Measurements from ENCODE around the gene KAZN.

The KAZN gene

DNA sequence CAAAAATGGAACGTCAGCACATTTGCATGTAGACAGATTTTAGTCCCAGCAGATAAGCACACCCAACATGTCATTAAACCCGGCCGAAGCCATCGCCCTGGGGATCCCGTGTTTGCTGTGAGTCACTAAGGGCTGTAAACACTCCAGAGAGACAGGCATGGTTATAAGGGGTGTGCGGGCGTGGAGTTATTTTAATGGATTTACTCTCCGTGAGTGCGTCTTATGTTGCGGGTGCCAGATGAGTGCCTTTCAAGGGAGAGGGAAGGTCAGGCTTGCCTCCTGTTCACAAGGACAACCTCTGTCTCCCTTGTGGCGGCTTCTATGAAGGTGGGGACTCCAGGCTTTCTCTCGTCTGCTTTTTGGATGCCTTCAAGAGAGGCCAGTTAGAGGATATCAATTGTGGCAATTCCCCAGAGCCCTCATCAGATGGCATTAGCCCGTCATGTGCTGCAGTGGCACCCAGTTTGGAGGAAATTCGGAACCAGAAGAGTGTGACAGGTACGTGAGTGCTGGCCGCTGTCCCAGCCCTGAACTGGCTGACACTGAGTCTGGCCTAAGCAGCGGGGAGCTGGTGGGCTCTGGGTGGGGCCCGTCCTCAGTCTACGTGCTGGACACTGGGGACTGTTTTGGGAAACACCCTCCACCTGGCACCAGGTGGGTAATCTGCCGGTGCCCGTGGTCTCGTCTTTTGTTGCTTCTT, 331.2 kb downstream of the KAZN start (continued):
- TF ChIP-seq, protein P1, sequence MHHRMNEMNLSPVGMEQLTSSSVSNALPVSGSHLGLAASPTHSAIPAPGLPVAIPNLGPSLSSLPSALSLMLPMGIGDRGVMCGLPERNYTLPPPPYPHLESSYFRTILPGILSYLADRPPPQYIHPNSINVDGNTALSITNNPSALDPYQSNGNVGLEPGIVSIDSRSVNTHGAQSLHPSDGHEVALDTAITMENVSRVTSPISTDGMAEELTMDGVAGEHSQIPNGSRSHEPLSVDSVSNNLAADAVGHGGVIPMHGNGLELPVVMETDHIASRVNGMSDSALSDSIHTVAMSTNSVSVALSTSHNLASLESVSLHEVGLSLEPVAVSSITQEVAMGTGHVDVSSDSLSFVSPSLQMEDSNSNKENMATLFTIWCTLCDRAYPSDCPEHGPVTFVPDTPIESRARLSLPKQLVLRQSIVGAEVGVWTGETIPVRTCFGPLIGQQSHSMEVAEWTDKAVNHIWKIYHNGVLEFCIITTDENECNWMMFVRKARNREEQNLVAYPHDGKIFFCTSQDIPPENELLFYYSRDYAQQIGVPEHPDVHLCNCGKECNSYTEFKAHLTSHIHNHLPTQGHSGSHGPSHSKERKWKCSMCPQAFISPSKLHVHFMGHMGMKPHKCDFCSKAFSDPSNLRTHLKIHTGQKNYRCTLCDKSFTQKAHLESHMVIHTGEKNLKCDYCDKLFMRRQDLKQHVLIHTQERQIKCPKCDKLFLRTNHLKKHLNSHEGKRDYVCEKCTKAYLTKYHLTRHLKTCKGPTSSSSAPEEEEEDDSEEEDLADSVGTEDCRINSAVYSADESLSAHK (tag by site-specific recombination; IDR thresholded peaks at IDR 0.05) = 0 out of 2 replicates have a peak, but pooled peaks have one; percentile 48
- peak; percentile 77 for TF ChIP-seq ZBTB48 (tag by site-specific recombination; IDR thresholded peaks at IDR 0.05)
- TF ChIP-seq, protein P2, sequence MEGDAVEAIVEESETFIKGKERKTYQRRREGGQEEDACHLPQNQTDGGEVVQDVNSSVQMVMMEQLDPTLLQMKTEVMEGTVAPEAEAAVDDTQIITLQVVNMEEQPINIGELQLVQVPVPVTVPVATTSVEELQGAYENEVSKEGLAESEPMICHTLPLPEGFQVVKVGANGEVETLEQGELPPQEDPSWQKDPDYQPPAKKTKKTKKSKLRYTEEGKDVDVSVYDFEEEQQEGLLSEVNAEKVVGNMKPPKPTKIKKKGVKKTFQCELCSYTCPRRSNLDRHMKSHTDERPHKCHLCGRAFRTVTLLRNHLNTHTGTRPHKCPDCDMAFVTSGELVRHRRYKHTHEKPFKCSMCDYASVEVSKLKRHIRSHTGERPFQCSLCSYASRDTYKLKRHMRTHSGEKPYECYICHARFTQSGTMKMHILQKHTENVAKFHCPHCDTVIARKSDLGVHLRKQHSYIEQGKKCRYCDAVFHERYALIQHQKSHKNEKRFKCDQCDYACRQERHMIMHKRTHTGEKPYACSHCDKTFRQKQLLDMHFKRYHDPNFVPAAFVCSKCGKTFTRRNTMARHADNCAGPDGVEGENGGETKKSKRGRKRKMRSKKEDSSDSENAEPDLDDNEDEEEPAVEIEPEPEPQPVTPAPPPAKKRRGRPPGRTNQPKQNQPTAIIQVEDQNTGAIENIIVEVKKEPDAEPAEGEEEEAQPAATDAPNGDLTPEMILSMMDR (tag by site-specific recombination; IDR thresholded peaks at IDR 0.05) = no peak
- TF ChIP-seq FEZF1 (tag by site-specific recombination; IDR thresholded peaks at IDR 0.05) = peak; percentile 29; the same call in 1 of the 2 replicates
- TF ChIP-seq ZNF155 (tag by site-specific recombination; IDR thresholded peaks at IDR 0.05) = no peak
- peak; percentile 98 for TF ChIP-seq KLF1 (tag by site-specific recombination; IDR thresholded peaks at IDR 0.05)
- no peak for TF ChIP-seq ZNF560 (tag by site-specific recombination; IDR thresholded peaks at IDR 0.05; ENCODE audit: borderline replicate concordance)
- peak; percentile 68 for TF ChIP-seq OSR2 (tag by site-specific recombination; IDR thresholded peaks at IDR 0.05)
- no peak for TF ChIP-seq ZNF549 (tag by site-specific recombination; IDR thresholded peaks at IDR 0.05)
- no peak for TF ChIP-seq ZNF514 (tag by site-specific recombination; IDR thresholded peaks at IDR 0.05)

DNA sequence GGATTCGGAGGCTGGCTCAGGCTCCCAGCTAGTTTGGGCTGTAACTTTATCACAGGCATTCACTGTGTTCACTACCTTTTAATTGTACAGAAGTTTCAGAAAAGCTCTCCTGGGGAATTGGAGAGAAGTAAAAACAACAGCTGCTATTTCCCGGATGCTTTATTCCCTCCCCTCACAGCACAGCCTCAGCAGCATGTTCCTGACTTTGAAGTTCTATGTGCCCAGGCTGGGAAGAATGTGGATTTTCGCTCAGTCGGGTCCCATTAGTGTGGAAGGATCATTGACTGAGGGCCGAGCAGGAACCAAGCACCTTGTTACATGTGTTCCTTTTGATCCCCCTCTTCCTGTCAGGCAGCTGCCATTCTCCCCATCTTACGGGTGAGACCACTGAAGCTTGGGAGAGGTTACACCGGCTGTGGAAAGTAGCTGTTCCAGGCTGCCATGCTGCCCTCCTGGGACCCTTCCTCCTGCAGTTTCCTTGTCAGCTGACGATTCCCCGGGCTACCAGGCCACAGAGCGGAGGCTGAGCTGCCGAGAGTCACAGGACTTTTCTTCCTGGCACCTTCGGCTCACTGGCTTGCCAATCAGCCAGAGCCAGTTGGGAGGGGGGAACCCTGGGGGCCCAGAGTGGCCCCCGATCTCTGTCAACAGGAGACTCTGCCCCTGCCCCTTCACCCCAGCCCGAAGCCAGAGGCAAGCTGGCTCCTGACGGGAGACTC, 331.9 kb downstream of the KAZN start:
- Histone ChIP-seq H3K4me3 (ENCODE audit: low read depth, low read length) (no peak overlapping the region), H3K4me1 (ENCODE audit: control insufficient read depth, insufficient read depth, low read length) (no peaks in the 10 kb centered on the region), H3K9me3 (ENCODE audit: control insufficient read depth, insufficient read depth, low read depth, low read length) (no peaks in the 10 kb centered on the region), H3K36me3 (ENCODE audit: control insufficient read depth in 2 of 2, insufficient read depth in 1 of 2, low read length in 2 of 2) (no peaks in the 10 kb centered on the region), H3K27ac (ENCODE audit: extremely low read depth, low read depth, low read length) (no peak overlapping the region)
- ChIA-PET POLR2A (no interaction called here), CTCF (no interaction called here)
- TF ChIP-seq, protein P3, sequence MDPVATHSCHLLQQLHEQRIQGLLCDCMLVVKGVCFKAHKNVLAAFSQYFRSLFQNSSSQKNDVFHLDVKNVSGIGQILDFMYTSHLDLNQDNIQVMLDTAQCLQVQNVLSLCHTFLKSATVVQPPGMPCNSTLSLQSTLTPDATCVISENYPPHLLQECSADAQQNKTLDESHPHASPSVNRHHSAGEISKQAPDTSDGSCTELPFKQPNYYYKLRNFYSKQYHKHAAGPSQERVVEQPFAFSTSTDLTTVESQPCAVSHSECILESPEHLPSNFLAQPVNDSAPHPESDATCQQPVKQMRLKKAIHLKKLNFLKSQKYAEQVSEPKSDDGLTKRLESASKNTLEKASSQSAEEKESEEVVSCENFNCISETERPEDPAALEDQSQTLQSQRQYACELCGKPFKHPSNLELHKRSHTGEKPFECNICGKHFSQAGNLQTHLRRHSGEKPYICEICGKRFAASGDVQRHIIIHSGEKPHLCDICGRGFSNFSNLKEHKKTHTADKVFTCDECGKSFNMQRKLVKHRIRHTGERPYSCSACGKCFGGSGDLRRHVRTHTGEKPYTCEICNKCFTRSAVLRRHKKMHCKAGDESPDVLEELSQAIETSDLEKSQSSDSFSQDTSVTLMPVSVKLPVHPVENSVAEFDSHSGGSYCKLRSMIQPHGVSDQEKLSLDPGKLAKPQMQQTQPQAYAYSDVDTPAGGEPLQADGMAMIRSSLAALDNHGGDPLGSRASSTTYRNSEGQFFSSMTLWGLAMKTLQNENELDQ (tag by site-specific recombination; IDR thresholded peaks at IDR 0.05; ENCODE audit: low read depth) = no peak
- no peak for TF ChIP-seq ZNF223 (tag by site-specific recombination; IDR thresholded peaks at IDR 0.05)
- TF ChIP-seq KLF1 (tag by site-specific recombination; IDR thresholded peaks at IDR 0.05) = no peak
- no peak for TF ChIP-seq ZNF335 (tag by site-specific recombination; conservative IDR thresholded peaks at IDR 0.05)
- TF ChIP-seq ZNF174 (tag by site-specific recombination; IDR thresholded peaks at IDR 0.05) = no peak
- no peak for TF ChIP-seq ZIC2 (tag by site-specific recombination; IDR thresholded peaks at IDR 0.05)
- no peak for TF ChIP-seq SP7 (tag by site-specific recombination; IDR thresholded peaks at IDR 0.05)
- no peak for TF ChIP-seq ZNF624 (tag by site-specific recombination; IDR thresholded peaks at IDR 0.05)
- peak; percentile 40; the same call in 1 of the 2 replicates for TF ChIP-seq ZBTB20 (tag by site-specific recombination; IDR thresholded peaks at IDR 0.05)
- no peak for TF ChIP-seq ZNF510 (tag by site-specific recombination; IDR thresholded peaks at IDR 0.05; ENCODE audit: insufficient replicate concordance)
- TF ChIP-seq ZNF248 (tag by site-specific recombination; IDR thresholded peaks at IDR 0.05) = no peak
- TF ChIP-seq ZNF76 (tag by site-specific recombination; IDR thresholded peaks at IDR 0.05; ENCODE audit: borderline replicate concordance, low read depth) = no peak
- no peak for TF ChIP-seq ZNF155 (tag by site-specific recombination; IDR thresholded peaks at IDR 0.05)
- peak; percentile 51 for TF ChIP-seq OSR2 (tag by site-specific recombination; IDR thresholded peaks at IDR 0.05)
- TF ChIP-seq KLF7 (tag by site-specific recombination; IDR thresholded peaks at IDR 0.05; ENCODE audit: borderline replicate concordance) = no peak
- TF ChIP-seq ZSCAN23 (tag by site-specific recombination; IDR thresholded peaks at IDR 0.05) = no peak
- TF ChIP-seq ZNF341 (tag by site-specific recombination; IDR thresholded peaks at IDR 0.05; ENCODE audit: low read depth) = peak; percentile 36
- no peak for TF ChIP-seq MYNN (tag by site-specific recombination; IDR thresholded peaks at IDR 0.05; ENCODE audit: borderline replicate concordance)
- TF ChIP-seq IKZF3 (tag by site-specific recombination; IDR thresholded peaks at IDR 0.05) = no peak

Measured in HEK293 (cell line).